ENCODE results near the gene MYH1. TPM values are rescaled to one million over a fixed set of nuclear protein-coding genes. Genes with fewer than 3 reads are reported as not detected.

The MYH1 gene
- total RNA-seq, 4 donors from 2014 or later, result 1,190 to 2,066 (median 1,615) TPM

DNA sequence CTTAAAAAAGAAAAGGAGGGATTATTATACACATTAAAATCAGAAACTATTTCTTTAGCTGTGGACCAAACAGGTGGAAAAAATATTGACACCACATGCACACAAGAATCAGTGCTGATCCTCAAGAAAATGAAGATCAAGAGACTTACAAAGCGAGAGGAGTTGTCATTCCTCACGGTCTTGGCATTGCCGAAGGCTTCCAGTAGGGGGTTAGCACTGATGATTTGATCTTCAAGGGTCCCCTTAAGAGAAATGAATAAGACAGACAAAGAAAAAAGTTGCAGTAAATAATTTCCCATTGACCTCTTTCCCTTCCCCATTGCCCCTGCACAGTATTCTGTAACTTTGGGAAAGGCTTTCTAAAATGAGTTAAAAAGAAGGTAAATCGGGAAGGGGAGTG, 54.9 kb downstream of the MYH1 start:
- in situ Hi-C loops (cut with MboI; ENCODE audit: low sequenced_read_pairs in 4 of 4) (no loop called here), intact Hi-C loops (cut with DNase I; ENCODE audit: low total_unique reads) (no loop called here)
- Histone ChIP-seq H3K27ac (no peak overlapping the region), H3K27me3 (no peaks in the 10 kb centered on the region), H3K36me3 (no peaks in the 10 kb centered on the region), H3K4me1 (no peaks in the 10 kb centered on the region), H3K9me3 (no peaks in the 10 kb centered on the region), H3K4me3 (no peak overlapping the region)
- ATAC-seq, result no peak
- TF ChIP-seq POLR2A (IDR thresholded peaks at IDR 0.05), result no peak
- TF ChIP-seq, protein P1, sequence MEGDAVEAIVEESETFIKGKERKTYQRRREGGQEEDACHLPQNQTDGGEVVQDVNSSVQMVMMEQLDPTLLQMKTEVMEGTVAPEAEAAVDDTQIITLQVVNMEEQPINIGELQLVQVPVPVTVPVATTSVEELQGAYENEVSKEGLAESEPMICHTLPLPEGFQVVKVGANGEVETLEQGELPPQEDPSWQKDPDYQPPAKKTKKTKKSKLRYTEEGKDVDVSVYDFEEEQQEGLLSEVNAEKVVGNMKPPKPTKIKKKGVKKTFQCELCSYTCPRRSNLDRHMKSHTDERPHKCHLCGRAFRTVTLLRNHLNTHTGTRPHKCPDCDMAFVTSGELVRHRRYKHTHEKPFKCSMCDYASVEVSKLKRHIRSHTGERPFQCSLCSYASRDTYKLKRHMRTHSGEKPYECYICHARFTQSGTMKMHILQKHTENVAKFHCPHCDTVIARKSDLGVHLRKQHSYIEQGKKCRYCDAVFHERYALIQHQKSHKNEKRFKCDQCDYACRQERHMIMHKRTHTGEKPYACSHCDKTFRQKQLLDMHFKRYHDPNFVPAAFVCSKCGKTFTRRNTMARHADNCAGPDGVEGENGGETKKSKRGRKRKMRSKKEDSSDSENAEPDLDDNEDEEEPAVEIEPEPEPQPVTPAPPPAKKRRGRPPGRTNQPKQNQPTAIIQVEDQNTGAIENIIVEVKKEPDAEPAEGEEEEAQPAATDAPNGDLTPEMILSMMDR (IDR thresholded peaks at IDR 0.05 in 4 of 5, conservative IDR thresholded peaks at IDR 0.05 in 1 of 5), result no peak
- DNase-seq, result no peak

DNA sequence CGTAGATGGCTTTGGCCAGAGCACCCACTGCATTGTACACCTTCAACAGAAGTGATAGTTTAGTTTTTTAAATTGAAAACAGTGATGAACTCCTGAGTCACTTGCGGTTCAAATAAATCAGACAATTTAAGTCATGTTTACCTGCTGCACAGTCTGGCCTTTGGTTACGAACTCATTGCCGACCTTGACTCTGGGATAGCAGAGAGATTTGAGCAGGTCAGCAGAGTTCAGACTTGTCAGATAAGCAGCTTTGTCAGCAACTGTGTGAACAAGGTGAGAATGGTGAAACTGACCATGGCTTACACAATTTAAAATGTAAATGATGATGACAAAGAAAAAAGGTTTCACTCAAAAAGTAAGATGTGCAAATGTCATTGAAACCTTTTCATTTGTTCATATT, 58.3 kb downstream of the MYH1 start:
- intact Hi-C loops (cut with DNase I; ENCODE audit: low total_unique reads) (no loop called here), in situ Hi-C loops (cut with MboI; ENCODE audit: low sequenced_read_pairs in 4 of 4) (no loop called here)

DNA sequence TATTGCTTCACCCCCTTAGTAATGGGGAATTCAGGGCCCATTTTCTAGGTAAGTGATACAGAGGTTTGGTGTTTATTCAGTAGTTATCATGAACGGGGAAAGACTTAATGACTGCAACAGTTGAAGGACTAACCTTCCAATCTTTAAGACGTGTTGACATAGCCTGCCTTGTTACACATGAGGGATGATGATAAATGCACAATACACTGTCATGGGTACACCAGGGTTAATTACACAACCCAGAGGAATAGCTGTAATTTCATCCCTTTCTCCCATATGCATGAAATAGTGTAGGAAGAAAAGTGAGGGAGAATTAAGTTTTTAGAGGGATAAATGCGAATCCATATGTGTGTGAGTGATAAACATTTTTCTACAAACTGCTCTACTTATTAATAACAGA, 59.6 kb downstream of the MYH1 start:
- no peak overlapping the region for H3K27ac ChIP-seq
- ATAC-seq, result no peak
- intact Hi-C loops (cut with DNase I; ENCODE audit: low total_unique reads), result no loop called here

More for the DNA sequence above, 58.3 kb downstream of the MYH1 start:
- no peaks in the 10 kb centered on the region for H3K9me3 ChIP-seq
- no peak overlapping the region for H3K4me3 ChIP-seq
- ATAC-seq, result no peak
- H3K27ac ChIP-seq, result no peak overlapping the region
- H3K4me1 ChIP-seq, result no peaks in the 10 kb centered on the region
- TF ChIP-seq, protein P1 (IDR thresholded peaks at IDR 0.05 in 4 of 5, conservative IDR thresholded peaks at IDR 0.05 in 1 of 5), result no peak
- no peak for TF ChIP-seq POLR2A (IDR thresholded peaks at IDR 0.05)
- no peaks in the 10 kb centered on the region for H3K36me3 ChIP-seq
- no peaks in the 10 kb centered on the region for H3K27me3 ChIP-seq
- no peak for DNase-seq

DNA sequence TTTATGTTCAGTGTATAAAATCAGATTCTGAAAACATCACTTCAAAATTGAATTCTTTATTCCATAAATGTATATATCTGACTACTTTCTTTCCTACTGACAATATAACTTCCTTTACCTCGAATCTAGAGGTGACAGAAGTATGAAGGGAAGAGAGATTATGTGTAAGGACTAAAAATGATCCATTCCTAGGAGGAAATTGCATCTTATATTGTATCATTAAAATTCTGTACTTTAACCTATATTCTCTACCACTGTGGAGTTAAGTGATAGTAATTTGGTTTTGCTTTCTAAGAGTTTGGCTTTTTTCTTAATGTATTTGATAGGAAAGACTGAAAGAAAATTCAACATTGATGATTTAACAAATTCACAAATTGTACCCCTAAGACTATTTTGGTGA, 60.4 kb downstream of the MYH1 start:
- in situ Hi-C loops (cut with MboI; ENCODE audit: low sequenced_read_pairs in 4 of 4), result no loop called here

More for the DNA sequence above, 59.6 kb downstream of the MYH1 start:
- Histone ChIP-seq H3K4me1 (no peaks in the 10 kb centered on the region), H3K27me3 (no peaks in the 10 kb centered on the region), H3K4me3 (no peak overlapping the region), H3K36me3 (no peaks in the 10 kb centered on the region), H3K9me3 (no peaks in the 10 kb centered on the region)
- in situ Hi-C loops (cut with MboI; ENCODE audit: low sequenced_read_pairs in 4 of 4), result no loop called here
- no peak for DNase-seq
- TF ChIP-seq, protein P1 (IDR thresholded peaks at IDR 0.05 in 4 of 5, conservative IDR thresholded peaks at IDR 0.05 in 1 of 5), result no peak
- TF ChIP-seq POLR2A (IDR thresholded peaks at IDR 0.05), result no peak

DNA sequence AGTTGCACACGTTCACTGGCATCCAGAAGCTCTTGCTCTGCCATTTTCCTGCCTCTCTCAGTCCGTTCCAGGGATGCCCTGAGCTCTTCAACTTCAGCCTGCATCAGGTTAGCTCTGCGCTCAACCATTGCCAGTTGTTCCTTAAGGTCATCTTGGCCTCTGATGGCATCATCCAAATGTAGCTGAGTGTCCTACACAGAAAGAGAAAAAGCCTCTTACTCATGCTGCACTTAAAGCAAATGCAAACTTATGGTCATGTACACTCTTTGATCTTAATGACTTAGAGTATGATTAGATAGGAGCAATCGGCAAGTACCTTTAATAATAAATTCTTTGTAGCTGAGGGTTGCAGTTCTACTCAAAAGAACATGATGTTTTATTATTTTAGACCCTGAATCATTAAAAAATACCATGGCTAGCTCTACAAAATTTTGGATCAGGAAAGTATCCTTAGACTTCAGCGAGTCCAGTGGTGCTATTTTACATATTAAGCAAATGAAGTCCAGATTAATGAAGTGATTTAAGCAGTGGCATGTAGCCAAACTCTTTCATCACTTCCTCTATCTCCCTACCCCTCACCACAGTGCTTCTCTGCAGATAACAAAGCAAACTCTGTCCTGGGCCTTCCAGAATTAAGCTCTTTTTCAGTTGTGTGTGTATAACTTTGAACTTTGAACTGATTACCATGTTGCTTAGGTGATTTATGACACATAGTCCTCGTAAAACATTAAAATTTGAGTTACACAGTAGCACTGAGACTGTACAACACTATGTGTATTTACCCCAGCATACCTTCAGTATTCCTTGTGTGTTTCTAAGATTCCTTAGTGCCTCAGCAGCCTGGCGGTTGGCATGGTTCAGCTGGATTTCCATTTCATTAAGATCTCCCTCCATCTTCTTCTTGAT, 71.1 kb downstream of the MYH1 start:
- ATAC-seq, result no peak
- Histone ChIP-seq H3K4me3 (no peak overlapping the region), H3K4me1 (no peaks in the 10 kb centered on the region), H3K9me3 (no peaks in the 10 kb centered on the region), H3K27ac (no peak overlapping the region), H3K27me3 (no peaks in the 10 kb centered on the region), H3K36me3 (no peaks in the 10 kb centered on the region)
- intact Hi-C loops (cut with DNase I; ENCODE audit: low total_unique reads) (no loop called here), in situ Hi-C loops (cut with MboI; ENCODE audit: low sequenced_read_pairs in 4 of 4) (no loop called here)
- TF ChIP-seq, protein P1 (IDR thresholded peaks at IDR 0.05 in 4 of 5, conservative IDR thresholded peaks at IDR 0.05 in 1 of 5), result no peak
- no peak for TF ChIP-seq POLR2A (IDR thresholded peaks at IDR 0.05)
- no peak for DNase-seq

More for the DNA sequence above, 60.4 kb downstream of the MYH1 start:
- no peak for TF ChIP-seq POLR2A (IDR thresholded peaks at IDR 0.05)
- ATAC-seq (no peak), DNase-seq (no peak)
- no peaks in the 10 kb centered on the region for H3K27me3 ChIP-seq
- intact Hi-C loops (cut with DNase I; ENCODE audit: low total_unique reads), result no loop called here
- H3K36me3 ChIP-seq, result no peaks in the 10 kb centered on the region
- H3K4me1 ChIP-seq, result no peaks in the 10 kb centered on the region
- no peak overlapping the region for H3K27ac ChIP-seq
- H3K9me3 ChIP-seq, result no peaks in the 10 kb centered on the region
- H3K4me3 ChIP-seq, result no peak overlapping the region

Other genes with a start within 250 kb of the MYH1 start
- not detected for gene MYH13, start 145.5 kb downstream of the MYH1 start, total RNA-seq
- gene MYH8, start 96.6 kb downstream of the MYH1 start, total RNA-seq, result 1 to 10 TPM in 1 of 4 donors, under 1 TPM in 3; 0.34 to 1.1 (median 0.80) TPM
- gene MYH4, start 49.0 kb downstream of the MYH1 start, total RNA-seq, result under 1 TPM in 2 of 4 donors, not detected in 2; 0.04 to 0.36 TPM
- 1,000 to 10,000 TPM in 1 of 4 donors, 100 to 1,000 TPM in 2, 10 to 100 TPM in 1; 77.8 to 4,245 (median 724) TPM for gene MYH2, start 31.1 kb upstream of the MYH1 start, total RNA-seq
- gene MYH3, start 138.8 kb upstream of the MYH1 start, total RNA-seq, result 10 to 100 TPM in 1 of 4 donors, 1 to 10 TPM in 3; 1.5 to 17.6 (median 5.3) TPM
- gene SCO1, start 179.0 kb upstream of the MYH1 start, total RNA-seq, result 10 to 100 TPM; 16.7 to 27.3 (median 22.8) TPM
- gene ADPRM, start 179.1 kb upstream of the MYH1 start, total RNA-seq, result 10 to 100 TPM in 3 of 4 donors, 1 to 10 TPM in 1; 5.2 to 39.2 (median 26.5) TPM
- gene TMEM220, start 211.5 kb upstream of the MYH1 start, total RNA-seq, result 1 to 10 TPM; 3.7 to 8.6 (median 3.9) TPM